ENCODE results near the gene SALL1.

DNA sequence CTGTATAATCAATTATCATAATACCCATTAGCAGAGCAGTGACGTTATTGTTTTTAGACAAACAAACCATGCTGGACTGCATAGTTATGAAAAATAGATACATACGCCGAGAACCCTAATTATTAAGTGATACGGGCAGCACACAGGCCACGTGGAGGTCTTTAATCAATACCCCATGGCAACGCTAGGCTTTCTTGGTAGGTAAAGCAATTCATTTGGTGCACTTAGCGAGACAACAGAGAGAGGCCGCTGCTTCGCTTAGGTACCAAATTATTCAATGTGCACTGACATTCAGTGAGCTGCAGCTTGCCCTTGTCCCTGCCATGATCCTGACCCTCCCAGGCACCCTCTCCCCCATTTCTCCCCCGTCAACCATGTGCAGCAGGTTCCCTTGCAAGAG, 12.9 kb downstream of the SALL1 start:
- TF ChIP-seq CTCF (IDR thresholded peaks at IDR 0.05) (no peak), POLR2A (IDR thresholded peaks at IDR 0.05) (no peak), POLR2AphosphoS5 (IDR thresholded peaks at IDR 0.05) (no peak)

Measured in suprapubic skin (tissue), 4 donors.